ENCODE measurements around the gene PLXNC1. TPM values are rescaled to one million over a fixed set of nuclear protein-coding genes. Genes with fewer than 3 reads are reported as not detected.

The PLXNC1 gene
- 10 to 100 TPM in 1 of 2 donors, 1 to 10 TPM in 1; 9.2 to 15.3 TPM for total RNA-seq
- long read RNA-seq, donor 1, full-length matches to known transcripts, result 1 of 5 reads
- long read RNA-seq, donor 1, partial matches to known transcripts, result 1 of 5 reads
- long read RNA-seq, donor 1, other reads (novel, unspliced or antisense), result 3 of 5 reads
- long read RNA-seq, donor 2, partial matches to known transcripts, result 1 of 3 reads
- long read RNA-seq, donor 2, other reads (novel, unspliced or antisense), result 2 of 3 reads

DNA sequence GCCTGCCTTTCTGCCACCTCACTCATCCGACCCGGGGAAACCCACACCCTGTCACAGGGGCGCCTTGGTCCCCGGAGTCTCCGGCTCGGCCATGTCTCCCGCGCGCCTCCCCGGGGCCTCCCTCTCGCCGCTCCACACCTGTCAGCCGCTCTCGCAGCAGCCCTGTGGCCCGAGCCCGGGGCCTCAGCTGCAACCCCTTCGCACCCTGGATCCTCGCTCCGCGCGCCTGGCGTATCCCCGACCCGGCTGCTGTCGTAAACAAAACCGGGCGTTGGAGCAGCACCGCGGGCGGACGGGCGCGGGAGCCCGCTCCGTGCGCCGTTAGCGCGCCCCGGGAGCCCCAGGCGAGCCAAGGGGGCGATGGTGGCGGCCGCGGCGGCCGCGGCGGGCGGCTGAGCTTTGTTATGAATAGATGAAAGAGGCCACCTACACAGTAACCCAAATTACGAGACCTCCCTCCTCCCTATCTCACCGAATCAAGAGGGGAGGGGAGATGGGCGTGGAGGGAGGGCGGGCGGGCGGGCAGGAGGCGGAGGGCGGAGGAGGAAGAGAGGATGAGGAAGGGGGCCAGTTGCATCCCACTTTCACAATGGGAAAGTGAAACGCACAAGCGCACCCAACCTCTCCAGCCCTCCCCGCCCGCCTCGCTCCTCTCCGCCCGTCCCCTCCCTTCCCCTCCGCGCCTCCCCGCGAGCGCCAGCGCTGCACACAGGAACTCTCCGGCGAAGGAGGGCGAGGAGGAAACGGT, at the start of gene PLXNC1:
Gene PLXNC1, plus strand, starts transcription at position 587 of the 748 bp plus-strand sequence. CDS start 395 bp downstream, outside the sequence.
- peak; percentile 92 for DNase-seq (ENCODE audit: low spot score)
- intact Hi-C loops (cut with DNase I), result loop anchor here in 1 of 2 donors (5.0 kb wide), 2 partner anchors 384 to 554 kb away; no protein-coding TSS in a partner anchor

GRCh38 chr12:94099191-94099590, 49.2 kb upstream of the PLXNC1 start:
- no peak for DNase-seq (ENCODE audit: low spot score)
- intact Hi-C loops (cut with DNase I), result no loop called here

DNA sequence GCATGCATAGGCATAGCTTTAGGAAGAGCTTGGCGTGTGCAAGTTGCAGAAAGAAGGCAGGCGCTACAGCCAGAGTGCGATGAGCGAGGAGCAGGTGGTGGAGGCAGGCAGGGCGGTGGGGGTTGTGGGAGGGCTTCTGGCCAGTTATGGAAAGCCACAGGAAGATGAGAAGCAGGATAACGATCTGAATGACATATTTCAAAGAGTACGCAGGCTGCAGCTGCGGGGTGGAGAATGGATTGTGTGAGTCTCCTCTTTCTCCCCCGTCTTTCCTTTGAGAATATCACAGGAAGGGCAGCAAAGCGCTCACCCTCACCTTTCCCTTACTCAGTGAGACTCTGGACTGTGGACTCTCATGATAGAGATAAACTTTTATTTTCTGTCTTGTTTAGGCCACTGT, 48.7 kb upstream of the PLXNC1 start:
- DNase-seq (ENCODE audit: low spot score), result no peak
- intact Hi-C loops (cut with DNase I), result loop anchor here in 1 of 2 donors (5.0 kb wide), 2 partner anchors 532 to 597 kb away; no protein-coding TSS in a partner anchor

DNA sequence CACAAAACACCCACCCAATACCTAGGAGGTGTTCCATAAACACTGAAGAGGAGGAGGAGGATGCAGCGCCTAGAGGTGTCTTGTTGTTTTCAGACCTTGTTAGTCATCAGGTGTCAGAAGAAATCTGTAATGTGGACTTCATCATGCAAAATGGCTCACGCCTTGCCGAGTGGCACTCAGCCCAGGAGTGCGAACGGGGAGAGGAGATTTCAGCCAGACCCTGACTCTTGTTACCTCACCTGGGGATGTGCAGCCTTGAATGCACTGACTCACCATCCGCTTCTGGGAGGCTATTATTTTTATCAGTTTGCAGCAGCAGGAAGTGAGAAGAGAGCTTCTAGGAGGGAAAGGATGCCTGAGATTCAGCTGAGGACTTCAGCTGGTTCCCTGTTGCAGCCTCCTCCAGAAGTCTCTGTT, 48.2 kb upstream of the PLXNC1 start:
- intact Hi-C loops (cut with DNase I), result loop anchor here in 1 of 2 donors (5.0 kb wide), 2 partner anchors 533 to 598 kb away; no protein-coding TSS in a partner anchor
- no peak for DNase-seq (ENCODE audit: low spot score)

GRCh38 chr12:94100990-94101737, 47.2 kb upstream of the PLXNC1 start:
- DNase-seq (ENCODE audit: low spot score), result peak; percentile 95
- intact Hi-C loops (cut with DNase I), result loop anchor here in 1 of 2 donors (5.0 kb wide), 2 partner anchors 534 to 599 kb away; no protein-coding TSS in a partner anchor

GRCh38 chr12:94101738-94102660, 46.4 kb upstream of the PLXNC1 start:
- intact Hi-C loops (cut with DNase I), result loop anchor here (2.0 to 5.0 kb wide), 3 partner anchors 535 to 600 kb away; no protein-coding TSS in a partner anchor
- peak; percentile 95 for DNase-seq (ENCODE audit: low spot score)

- intact Hi-C loops (cut with DNase I), result loop anchor here (2.0 to 5.0 kb wide), 3 partner anchors 537 to 602 kb away; no protein-coding TSS in a partner anchor
- no peak for DNase-seq (ENCODE audit: low spot score)
Measured at GRCh38 chr12:94103986-94104385, 44.4 kb upstream of the PLXNC1 start.

DNA sequence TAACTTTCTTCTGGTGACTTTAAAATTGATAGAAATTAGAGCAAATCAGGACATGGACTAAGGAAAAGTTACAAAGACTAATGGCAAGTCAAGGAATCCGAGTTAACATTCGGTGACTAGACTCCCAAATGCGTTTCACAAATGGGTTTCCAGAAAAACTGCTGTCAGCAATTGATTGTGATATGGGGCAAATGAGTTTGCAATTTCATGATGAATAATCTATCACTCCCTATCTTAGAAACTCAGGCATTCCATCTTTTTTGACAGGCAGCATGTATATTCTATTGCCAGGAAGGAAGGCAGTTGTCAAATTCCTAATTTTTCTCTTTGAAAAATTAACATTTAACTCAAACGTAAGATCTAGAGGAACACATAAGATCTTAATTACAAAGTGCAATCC, 40.5 kb upstream of the PLXNC1 start:
- intact Hi-C loops (cut with DNase I), result no loop called here
- no peak for DNase-seq (ENCODE audit: low spot score)

DNA sequence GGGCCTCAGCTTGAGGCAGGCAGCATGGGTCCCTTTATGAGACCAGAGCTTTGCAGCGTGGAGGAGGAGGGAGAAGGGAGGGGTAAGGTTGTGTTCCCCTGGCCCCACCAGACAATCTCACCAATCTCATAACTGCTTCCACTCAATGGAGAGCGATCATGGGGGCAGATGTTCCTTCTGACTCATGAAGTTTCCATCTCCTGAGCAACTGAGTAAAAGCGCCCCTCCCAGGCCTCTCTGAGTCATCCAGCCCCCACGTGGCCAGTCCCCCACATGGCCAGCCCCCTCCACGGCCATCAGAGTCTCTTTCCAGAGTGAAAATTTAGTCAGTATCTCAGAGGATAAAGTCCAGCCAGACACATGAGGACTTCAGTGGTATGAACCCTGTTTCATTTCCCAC, 39.2 kb upstream of the PLXNC1 start:
- intact Hi-C loops (cut with DNase I), result no loop called here
- no peak for DNase-seq (ENCODE audit: low spot score)

DNA sequence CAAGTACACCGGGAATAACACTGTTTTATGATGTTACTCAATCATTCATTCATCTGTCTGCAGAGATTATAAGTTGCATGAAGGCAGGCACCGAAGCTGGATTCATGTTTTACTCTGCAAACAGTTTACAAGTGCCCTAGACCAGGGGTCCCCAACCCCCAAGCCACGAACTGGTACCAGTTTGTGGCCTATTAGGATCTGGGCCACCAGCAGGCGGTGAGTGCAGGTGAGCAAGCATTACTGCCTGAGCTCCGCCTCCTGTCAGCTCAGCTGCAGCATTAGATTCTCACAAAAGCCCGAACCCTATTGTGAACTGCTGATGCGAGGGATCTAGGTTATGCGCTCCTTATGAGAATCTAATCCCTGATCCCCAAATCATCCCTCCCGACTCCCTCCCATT, 38.1 kb upstream of the PLXNC1 start:
- no peak for DNase-seq (ENCODE audit: low spot score)
- intact Hi-C loops (cut with DNase I), result no loop called here

DNA sequence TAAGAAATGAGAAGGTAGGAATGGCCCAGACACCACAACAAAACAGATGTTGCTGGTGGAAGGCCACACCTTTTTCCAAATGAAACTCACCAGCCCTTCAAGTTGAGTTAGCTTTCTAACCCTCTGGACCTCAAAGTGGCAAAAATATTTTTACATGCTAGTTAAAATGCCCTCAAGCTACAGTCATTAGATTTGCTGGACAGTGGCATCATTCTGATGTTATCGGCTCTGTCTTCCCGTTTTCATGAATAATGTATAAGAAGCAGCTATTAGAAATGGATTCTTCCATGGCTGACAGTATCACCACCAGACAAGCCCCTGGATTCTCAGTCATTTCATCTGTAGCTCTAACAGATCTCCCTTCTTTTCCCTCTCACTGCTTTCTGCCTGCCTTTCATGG, 37.1 kb upstream of the PLXNC1 start:
- DNase-seq (ENCODE audit: low spot score), result no peak
- intact Hi-C loops (cut with DNase I), result no loop called here

GRCh38 chr12:94112121-94112520, 36.3 kb upstream of the PLXNC1 start:
- intact Hi-C loops (cut with DNase I), result no loop called here
- DNase-seq (ENCODE audit: low spot score), result no peak

GRCh38 chr12:94114166-94114565, 34.2 kb upstream of the PLXNC1 start:
- DNase-seq (ENCODE audit: low spot score), result no peak
- intact Hi-C loops (cut with DNase I), result no loop called here

DNA sequence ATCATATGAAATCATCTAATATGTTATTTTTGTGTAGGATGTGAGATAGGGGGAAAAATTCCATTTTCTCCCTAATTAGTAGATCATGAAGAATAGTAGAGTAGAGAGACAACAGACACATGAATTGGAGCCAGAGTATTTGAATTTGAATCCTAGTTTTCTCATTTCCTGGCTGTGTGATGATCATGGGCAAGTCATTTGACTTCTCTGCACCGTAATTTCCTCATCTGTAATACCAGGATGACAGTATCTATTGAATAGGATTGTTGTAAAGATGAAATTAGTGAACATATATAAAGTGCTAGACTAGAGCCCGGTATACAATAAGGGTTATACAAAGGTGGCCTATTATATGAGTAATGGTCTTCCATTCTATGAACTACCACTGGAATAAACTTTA, 32.2 kb upstream of the PLXNC1 start:
- intact Hi-C loops (cut with DNase I), result no loop called here
- no peak for DNase-seq (ENCODE audit: low spot score)

DNA sequence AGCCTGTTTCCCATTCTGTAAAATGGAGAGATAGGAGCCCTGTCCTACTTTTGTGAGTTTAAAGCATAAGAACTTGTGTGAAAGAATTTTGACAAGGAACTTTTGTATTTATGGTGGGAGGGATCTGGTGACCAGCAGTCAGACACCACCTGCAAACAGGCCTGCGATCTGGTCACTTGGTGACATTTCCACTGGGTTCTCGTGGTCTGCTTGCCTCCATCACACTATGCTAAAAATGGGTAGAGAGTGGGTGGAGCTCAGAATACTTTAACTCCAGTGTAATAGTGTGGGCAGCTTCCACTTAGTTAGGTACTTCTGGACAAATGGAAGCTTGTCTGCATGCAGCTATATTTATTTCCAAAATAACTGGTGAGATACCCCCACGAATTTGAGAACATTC, 26.5 kb upstream of the PLXNC1 start:
- DNase-seq (ENCODE audit: low spot score), result no peak
- intact Hi-C loops (cut with DNase I), result no loop called here

DNA sequence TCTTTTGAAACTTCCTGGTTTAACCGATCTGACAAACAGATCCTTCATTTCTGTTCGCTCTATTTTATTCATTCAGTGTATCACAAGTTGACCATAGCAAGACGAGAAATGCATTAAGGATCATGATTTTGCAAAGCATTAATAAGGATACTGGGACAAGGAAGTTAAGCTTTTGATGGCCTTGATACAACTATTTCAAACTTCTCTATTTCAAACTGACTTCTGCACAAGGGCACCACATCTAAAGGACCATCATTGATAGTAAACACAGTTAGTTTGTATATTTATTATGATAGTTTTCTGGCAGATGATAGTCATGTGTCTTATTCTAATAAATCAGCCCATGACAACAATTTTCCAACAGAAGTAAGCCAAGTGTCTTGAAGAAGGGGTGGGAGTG, 25.8 kb upstream of the PLXNC1 start:
- DNase-seq (ENCODE audit: low spot score), result no peak
- intact Hi-C loops (cut with DNase I), result no loop called here

DNA sequence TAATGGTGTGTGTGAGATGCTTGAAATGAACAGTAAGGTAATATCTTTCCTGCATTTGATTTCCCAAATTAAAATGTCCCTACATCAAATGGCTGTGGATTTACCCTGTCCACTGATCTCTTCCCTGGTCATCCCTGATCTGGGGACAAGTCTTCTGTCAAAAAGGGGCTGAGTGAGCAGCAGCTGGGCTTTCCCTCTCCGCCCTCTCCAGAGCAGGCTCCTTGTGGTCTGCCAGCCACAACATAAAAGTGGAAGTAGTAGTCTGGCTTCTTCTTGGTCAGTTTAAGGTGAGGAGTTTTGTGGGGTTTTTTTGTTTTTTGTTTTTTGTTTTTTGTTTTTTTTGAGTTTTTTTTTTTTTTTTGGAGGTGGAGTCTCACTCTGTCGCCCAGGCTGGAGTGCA, 25.2 kb upstream of the PLXNC1 start:
- intact Hi-C loops (cut with DNase I), result no loop called here

DNA sequence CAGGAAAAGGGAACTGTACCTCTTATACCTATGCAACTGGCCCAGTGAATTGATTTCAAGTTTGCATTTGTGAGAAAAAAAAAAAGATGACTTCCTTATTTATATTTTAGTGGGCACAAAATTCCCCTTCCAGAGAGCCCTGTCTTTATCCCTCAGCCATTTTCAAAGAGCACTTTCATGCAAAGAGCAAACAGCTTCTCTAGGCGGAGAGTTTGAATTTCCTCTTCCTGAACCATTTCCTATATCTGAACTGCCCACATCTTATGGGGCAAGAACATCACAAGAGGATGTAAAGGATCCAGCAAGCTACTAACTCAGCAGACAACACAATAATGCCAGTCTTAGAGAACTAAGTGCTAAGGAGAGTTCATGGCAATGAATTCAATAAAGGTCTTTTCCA, 22.3 kb upstream of the PLXNC1 start:
- intact Hi-C loops (cut with DNase I), result no loop called here
- DNase-seq (ENCODE audit: low spot score), result no peak

More for the DNA sequence above, 25.2 kb upstream of the PLXNC1 start:
- no peak for DNase-seq (ENCODE audit: low spot score)

Data from posterior vena cava (tissue), 2 donors.